Measurements from ENCODE around the gene SMARCC1. TPM values are rescaled to one million over a fixed set of nuclear protein-coding genes. Genes with fewer than 3 reads are reported as not detected.

The SMARCC1 gene
- total and polyA plus RNA-seq, 3 donors from 2014 or later, result 48.1 to 80.1 (median 64.4) TPM

DNA sequence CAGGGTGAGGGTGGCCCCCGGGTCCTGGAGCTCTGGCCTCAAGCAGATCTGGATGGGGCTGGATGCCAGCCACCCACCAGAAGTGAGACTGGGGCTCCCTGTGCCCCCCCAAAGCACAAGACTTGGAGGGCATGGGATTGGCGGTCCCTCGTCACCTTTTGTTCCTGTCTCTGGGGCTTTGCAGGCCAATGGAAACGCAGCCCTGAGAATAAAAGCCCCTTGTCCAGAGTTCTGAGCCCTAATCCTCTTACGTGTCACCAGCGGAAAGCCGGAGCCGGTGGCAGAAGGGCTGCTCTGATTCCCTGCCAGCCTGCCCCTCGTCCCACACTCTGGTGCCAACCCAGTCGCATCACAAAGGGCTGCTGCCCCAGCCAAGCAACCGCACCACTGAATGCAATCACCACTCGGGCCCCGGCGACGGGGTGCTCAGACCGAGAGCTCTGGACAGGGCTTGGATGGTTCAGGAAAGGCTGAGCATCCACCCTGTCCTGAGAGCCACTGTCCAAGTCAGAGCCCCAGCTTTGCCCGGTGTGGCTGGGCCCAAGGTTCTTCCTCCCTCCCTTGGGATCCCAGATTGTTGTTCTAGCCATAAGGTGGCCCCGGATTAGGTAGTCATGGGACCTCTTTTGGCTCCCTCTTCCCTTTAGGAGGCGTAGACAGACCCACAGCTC is 245.3 kb downstream of the SMARCC1 start:
- H3K27ac ChIP-seq, result no peak overlapping the region
- intact Hi-C loops (cut with DNase I; ENCODE audit: low total_unique reads), result no loop called here
- H3K9me3 ChIP-seq, result no peaks in the 10 kb centered on the region
- H3K4me3 ChIP-seq, result no peak overlapping the region
- H3K4me1 ChIP-seq, result no peaks in the 10 kb centered on the region
- no peak for DNase-seq
- H3K36me3 ChIP-seq (ENCODE audit: low read depth, missing control alignments), result no peaks in the 10 kb centered on the region
- WGBS, 2 donors, result 98 to 100% methylated on average over 4 to 19 of the region's 19 CpGs
- H3K27me3 ChIP-seq, result no peaks in the 10 kb centered on the region
- TF ChIP-seq POLR2A (IDR thresholded peaks at IDR 0.05), result no peak
- TF ChIP-seq, protein P1, sequence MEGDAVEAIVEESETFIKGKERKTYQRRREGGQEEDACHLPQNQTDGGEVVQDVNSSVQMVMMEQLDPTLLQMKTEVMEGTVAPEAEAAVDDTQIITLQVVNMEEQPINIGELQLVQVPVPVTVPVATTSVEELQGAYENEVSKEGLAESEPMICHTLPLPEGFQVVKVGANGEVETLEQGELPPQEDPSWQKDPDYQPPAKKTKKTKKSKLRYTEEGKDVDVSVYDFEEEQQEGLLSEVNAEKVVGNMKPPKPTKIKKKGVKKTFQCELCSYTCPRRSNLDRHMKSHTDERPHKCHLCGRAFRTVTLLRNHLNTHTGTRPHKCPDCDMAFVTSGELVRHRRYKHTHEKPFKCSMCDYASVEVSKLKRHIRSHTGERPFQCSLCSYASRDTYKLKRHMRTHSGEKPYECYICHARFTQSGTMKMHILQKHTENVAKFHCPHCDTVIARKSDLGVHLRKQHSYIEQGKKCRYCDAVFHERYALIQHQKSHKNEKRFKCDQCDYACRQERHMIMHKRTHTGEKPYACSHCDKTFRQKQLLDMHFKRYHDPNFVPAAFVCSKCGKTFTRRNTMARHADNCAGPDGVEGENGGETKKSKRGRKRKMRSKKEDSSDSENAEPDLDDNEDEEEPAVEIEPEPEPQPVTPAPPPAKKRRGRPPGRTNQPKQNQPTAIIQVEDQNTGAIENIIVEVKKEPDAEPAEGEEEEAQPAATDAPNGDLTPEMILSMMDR (IDR thresholded peaks at IDR 0.05), result no peak

Small RNA genes within 50 kb of the gene (small RNA-seq; reads per million reads assigned to genes)
- gene RF02271, result 0 reads per million in 2 donors
- gene RN7SL870P, result 0 reads per million in 2 donors

Other genes starting within 250 kb of the SMARCC1 start
- gene CSPG5, start 203.0 kb downstream of the SMARCC1 start, total RNA-seq, result 1 to 10 TPM; 2.4 to 2.7 TPM
- 4.9 TPM for gene CSPG5, start 203.0 kb downstream of the SMARCC1 start, polyA plus RNA-seq (ENCODE audit: insufficient read depth, low read depth, low replicate concordance)
- 100 to 1,000 TPM; 178 to 187 TPM for gene DHX30, start 21.2 kb upstream of the SMARCC1 start, total RNA-seq
- 216 TPM for gene DHX30, start 21.2 kb upstream of the SMARCC1 start, polyA plus RNA-seq (ENCODE audit: insufficient read depth, low read depth, low replicate concordance)
- 100 to 1,000 TPM; 226 to 241 TPM for gene MAP4, start 234.5 kb upstream of the SMARCC1 start, total RNA-seq
- 195 TPM for gene MAP4, start 234.5 kb upstream of the SMARCC1 start, polyA plus RNA-seq (ENCODE audit: insufficient read depth, low read depth, low replicate concordance)

Data from testis (tissue), 3 donors.